ENCODE measurements around the gene GPR132. TPM values are rescaled to one million over a fixed set of nuclear protein-coding genes. Genes with fewer than 3 reads are reported as not detected.

GPR132 gene
- total and polyA plus RNA-seq, 4 donors = 2.3 to 19.5 (median 5.7) TPM

DNA sequence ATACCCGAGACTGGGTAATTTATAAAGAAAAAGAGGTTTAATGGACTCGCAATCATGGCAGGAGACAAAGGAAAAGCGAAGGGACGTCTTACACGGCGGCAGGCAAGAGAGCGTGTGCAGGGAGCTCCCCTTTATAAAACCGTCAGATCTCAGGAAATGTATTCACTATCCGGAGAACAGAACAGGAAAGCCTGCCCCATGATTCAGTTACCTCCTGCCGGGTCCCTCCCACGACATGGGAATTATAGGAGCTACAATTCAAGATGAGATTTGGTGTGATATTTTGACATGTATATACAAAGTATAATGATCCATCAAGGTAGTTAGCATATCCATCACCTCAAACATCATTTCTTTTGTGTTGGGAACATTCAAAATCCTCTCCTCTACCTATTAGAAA is 42.1 kb downstream of the GPR132 start:
- Histone ChIP-seq H3K27ac (ENCODE audit: low read depth in 1 of 2, low read length in 1 of 2) (no peak overlapping the region), H3K9me3 (ENCODE audit: control insufficient read depth in 4 of 4, insufficient read depth in 3 of 4, low read length in 3 of 4) (no peaks in the 10 kb centered on the region), H3K27me3 (ENCODE audit: control insufficient read depth in 3 of 3, insufficient read depth in 3 of 3, low read length in 2 of 3) (no peaks in the 10 kb centered on the region), H3K36me3 (ENCODE audit: control insufficient read depth in 4 of 4, insufficient read depth in 4 of 4, low read length in 4 of 4) (no peaks in the 10 kb centered on the region), H3K9ac (ENCODE audit: insufficient read depth in 1 of 2, low read length in 2 of 2) (no peak overlapping the region), H3K4me1 (ENCODE audit: control insufficient read depth in 5 of 5, insufficient read depth in 5 of 5, low read length in 5 of 5) (peaks cover 0 to 28% (median 8%) of the 10 kb centered on the region in 5 donors), H3K4me3 (no peak overlapping the region)
- DNase-seq = no peak
- TF ChIP-seq, protein P1, sequence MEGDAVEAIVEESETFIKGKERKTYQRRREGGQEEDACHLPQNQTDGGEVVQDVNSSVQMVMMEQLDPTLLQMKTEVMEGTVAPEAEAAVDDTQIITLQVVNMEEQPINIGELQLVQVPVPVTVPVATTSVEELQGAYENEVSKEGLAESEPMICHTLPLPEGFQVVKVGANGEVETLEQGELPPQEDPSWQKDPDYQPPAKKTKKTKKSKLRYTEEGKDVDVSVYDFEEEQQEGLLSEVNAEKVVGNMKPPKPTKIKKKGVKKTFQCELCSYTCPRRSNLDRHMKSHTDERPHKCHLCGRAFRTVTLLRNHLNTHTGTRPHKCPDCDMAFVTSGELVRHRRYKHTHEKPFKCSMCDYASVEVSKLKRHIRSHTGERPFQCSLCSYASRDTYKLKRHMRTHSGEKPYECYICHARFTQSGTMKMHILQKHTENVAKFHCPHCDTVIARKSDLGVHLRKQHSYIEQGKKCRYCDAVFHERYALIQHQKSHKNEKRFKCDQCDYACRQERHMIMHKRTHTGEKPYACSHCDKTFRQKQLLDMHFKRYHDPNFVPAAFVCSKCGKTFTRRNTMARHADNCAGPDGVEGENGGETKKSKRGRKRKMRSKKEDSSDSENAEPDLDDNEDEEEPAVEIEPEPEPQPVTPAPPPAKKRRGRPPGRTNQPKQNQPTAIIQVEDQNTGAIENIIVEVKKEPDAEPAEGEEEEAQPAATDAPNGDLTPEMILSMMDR (IDR thresholded peaks at IDR 0.05; ENCODE audit: control extremely low read depth, extremely low read depth) = no peak
- no peak for ATAC-seq (ENCODE audit: insufficient read depth, low FRiP score)
- WGBS, 2 donors = 58 to 73% methylated on average over 11 of the region's 11 CpGs

DNA sequence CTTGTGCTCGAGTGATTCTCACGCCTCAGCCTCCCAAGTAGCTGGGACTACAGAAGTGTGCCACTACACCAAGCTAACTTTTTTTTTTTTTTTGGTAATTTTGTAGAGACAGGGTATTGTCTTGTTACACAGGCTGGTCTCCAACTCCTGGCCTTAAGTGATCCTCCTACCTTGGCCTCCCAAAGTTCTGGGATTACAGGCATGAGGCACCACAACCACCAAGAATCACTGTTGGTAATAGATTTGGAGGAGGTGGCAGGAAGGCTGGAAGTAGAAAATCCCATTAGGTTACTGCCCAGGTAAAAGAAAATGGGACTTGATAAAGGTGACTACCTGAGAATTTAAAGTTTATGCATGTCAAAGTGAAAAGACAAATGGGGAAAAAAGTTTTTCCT is 43.0 kb downstream of the GPR132 start:
- DNase-seq = no peak
- Histone ChIP-seq H3K4me3 (no peak overlapping the region), H3K9ac (ENCODE audit: insufficient read depth in 1 of 2, low read length in 2 of 2) (peak overlapping the region in 1 of 2 donors; percentile 82)

DNA sequence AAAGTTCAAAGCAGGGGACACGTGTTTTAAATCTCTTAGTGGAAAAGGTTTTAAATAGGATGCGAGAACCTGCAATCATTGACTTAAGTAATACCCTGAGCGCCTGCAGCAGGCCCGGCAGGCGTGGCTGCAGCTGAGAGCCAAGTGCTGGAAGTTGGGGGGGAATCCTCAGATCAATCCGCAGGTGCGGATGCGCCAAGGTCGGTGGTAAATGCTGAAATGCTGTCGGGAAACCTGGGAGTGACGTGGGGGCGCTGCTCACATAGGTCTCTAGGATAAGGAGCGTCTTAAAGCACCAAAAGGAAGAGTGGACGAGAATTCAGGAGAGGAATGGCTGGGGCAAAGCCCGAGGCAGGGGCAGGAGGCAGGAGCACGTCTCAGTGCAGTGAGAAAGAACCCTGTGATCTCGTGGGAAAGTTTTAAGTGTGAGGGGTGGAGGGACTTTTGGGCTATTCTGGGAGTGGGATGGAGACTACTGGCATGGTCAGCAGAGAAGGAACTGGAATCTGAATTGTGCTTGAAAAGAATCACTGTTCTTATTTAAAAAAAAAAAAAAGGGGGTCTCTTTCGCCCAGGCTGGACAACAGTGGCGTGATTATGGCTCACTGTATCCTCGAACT is 43.5 kb downstream of the GPR132 start:
- DNase-seq (peak in 2 of 3 donors; percentile 48 to 65), ATAC-seq (ENCODE audit: insufficient read depth, low FRiP score) (no peak)
- H3K9ac ChIP-seq (ENCODE audit: insufficient read depth in 1 of 2, low read length in 2 of 2) = peak overlapping the region; percentile 63 to 82
- 10 to 11% methylated on average over 20 of the region's 20 CpGs for WGBS, 2 donors
- no peaks in the 10 kb centered on the region for H3K9me3 ChIP-seq (ENCODE audit: control insufficient read depth in 4 of 4, insufficient read depth in 3 of 4, low read length in 3 of 4)
- no peaks in the 10 kb centered on the region for H3K27me3 ChIP-seq (ENCODE audit: control insufficient read depth in 3 of 3, insufficient read depth in 3 of 3, low read length in 2 of 3)
- H3K27ac ChIP-seq (ENCODE audit: low read depth in 1 of 2, low read length in 1 of 2) = peak overlapping the region; percentile 50 to 97
- TF ChIP-seq, protein P1 (IDR thresholded peaks at IDR 0.05; ENCODE audit: control extremely low read depth, extremely low read depth) = no peak
- H3K4me1 ChIP-seq (ENCODE audit: control insufficient read depth in 5 of 5, insufficient read depth in 5 of 5, low read length in 5 of 5) = peaks cover 3 to 31% (median 7%) of the 10 kb centered on the region in 5 donors
- H3K36me3 ChIP-seq (ENCODE audit: control insufficient read depth in 4 of 4, insufficient read depth in 4 of 4, low read length in 4 of 4) = no peaks in the 10 kb centered on the region
- H3K4me3 ChIP-seq = peak overlapping the region; percentile 36

More for the DNA sequence above, 43.0 kb downstream of the GPR132 start:
- H3K27ac ChIP-seq (ENCODE audit: low read depth in 1 of 2, low read length in 1 of 2) = no peak overlapping the region
- WGBS, 2 donors = 66 to 89% methylated on average over 2 of the region's 2 CpGs
- TF ChIP-seq, protein P1 (IDR thresholded peaks at IDR 0.05; ENCODE audit: control extremely low read depth, extremely low read depth) = no peak
- H3K27me3 ChIP-seq (ENCODE audit: control insufficient read depth in 3 of 3, insufficient read depth in 3 of 3, low read length in 2 of 3) = no peaks in the 10 kb centered on the region
- H3K4me1 ChIP-seq (ENCODE audit: control insufficient read depth in 5 of 5, insufficient read depth in 5 of 5, low read length in 5 of 5) = peaks cover 0 to 28% (median 8%) of the 10 kb centered on the region in 5 donors
- no peaks in the 10 kb centered on the region for H3K9me3 ChIP-seq (ENCODE audit: control insufficient read depth in 4 of 4, insufficient read depth in 3 of 4, low read length in 3 of 4)
- no peaks in the 10 kb centered on the region for H3K36me3 ChIP-seq (ENCODE audit: control insufficient read depth in 4 of 4, insufficient read depth in 4 of 4, low read length in 4 of 4)
- ATAC-seq (ENCODE audit: insufficient read depth, low FRiP score) = no peak

Data from lung (tissue), 12 donors.